C4-2B (cell line): ENCODE measurements around the gene ANKRD22.
A peak's percentile ranks its signal among the peaks of the same experiment; 100 is the strongest.

Experiments
- H3K27ac ChIP-seq: fragments of 450-650 bp; 2 replicates; pipeline ENCODE4 v1.5.1; 2017
- CTCF ChIP-seq: fragments of 450-650 bp; conservative IDR thresholded peaks from 2 replicates; pipeline ENCODE4 v1.5.1; 2017; ENCODE audit warnings: mild to moderate bottlenecking
- ZFX ChIP-seq: fragments of 450-650 bp; IDR thresholded peaks from 2 replicates; pipeline ENCODE4 v1.6.1; 2017

ANKRD22 gene

GRCh38 chr10:88881922-88882645 is 30.4 kb upstream of the ANKRD22 start:
- no peak overlapping the region for H3K27ac ChIP-seq
- TF ChIP-seq CTCF (no peak), ZFX (no peak)

DNA sequence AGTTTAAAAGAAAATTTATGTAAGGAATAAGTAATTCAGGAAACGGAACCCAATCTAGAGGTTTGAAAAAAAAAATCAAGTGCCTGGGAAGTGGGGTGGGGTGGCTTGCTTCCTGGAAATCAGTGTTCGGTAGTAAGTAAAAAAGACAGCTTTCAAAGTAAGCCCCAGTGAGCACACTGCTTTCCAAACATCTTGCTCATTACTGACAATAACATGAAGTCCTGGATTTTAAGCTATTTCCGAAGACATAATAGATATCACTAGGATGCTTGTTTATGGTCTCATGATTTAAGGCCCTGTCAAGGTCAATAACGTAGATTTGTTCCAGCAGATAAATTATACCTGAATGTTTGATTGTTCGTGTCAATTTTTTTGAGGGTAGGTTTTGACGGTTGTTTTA is 29.7 kb upstream of the ANKRD22 start:
- TF ChIP-seq ZFX (no peak), CTCF (no peak)
- H3K27ac ChIP-seq, result peak overlapping the region; percentile 88; the same call in 1 of the 2 replicates

- TF ChIP-seq CTCF (peak; percentile 22), ZFX (peak; percentile 32; the same call in 1 of the 2 replicates)
- peak overlapping the region; percentile 88 for H3K27ac ChIP-seq
Measured at GRCh38 chr10:88880282-88881076, 28.8 kb upstream of the ANKRD22 start.

GRCh38 chr10:88879534-88880281 is 28.1 kb upstream of the ANKRD22 start, which contains the start of gene STAMBPL1:
Gene STAMBPL1 (plus strand): TSS chr10:88880245. CDS start chr10:88901709, 21,464 bp downstream.
- H3K27ac ChIP-seq, result peak within 1 kb of the TSS; percentile 88
- TF ChIP-seq ZFX, result no peak
- TF ChIP-seq CTCF, result no peak

DNA sequence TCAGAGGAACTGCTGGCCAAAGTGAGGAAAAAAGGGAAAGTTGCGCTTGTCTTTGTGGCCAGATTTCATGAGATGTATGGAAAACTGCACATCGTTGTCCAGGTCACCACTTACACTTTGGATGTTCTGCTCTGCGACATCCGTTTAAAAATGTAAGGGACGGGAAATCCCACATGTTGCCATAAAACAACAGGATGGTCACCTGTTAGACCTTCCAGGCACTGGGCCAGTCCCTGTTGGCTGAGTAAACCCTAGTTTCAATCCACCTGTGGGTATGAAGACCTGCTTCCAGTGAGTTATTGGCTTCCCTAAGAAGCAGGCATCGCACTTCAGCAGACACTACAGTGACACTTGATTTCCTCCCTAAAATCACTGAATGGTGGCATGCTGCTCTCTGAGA is 25.7 kb upstream of the ANKRD22 start:
- TF ChIP-seq ZFX (no peak), CTCF (no peak)
- H3K27ac ChIP-seq, result no peak overlapping the region

GRCh38 chr10:88875081-88875480 is 23.4 kb upstream of the ANKRD22 start:
- H3K27ac ChIP-seq, result no peak overlapping the region
- TF ChIP-seq CTCF (no peak), ZFX (no peak)
